Vagina (tissue), 2 donors: ENCODE data around the gene PSMA3. TPM values are rescaled to one million over a fixed set of nuclear protein-coding genes. Genes with fewer than 3 reads are reported as not detected.

Experiments
- DNase-seq, 2 donors: peaks; one replicate each; pipeline ENCODE4 v3.0.0-alpha.2; 2017; ENCODE audit errors: extremely low spot score in 2 of 2
- H3K27ac ChIP-seq: fragments of 200-600 bp; sonication (generic); one replicate; pipeline ENCODE4 v1.5.1; 2019
- H3K27me3 ChIP-seq: fragments of 200-600 bp; sonication (generic); one replicate; pipeline ENCODE4 v1.5.1; 2019
- H3K36me3 ChIP-seq, 2 donors: fragments of 200-600 bp; sonication (generic); one replicate each; pipeline ENCODE4 v1.5.1; 2017 to 2019
- H3K4me1 ChIP-seq: fragments of 200-600 bp; sonication (generic); one replicate; pipeline ENCODE4 v1.5.1; 2019
- H3K4me3 ChIP-seq, 2 donors: fragments of 200-600 bp; sonication (generic); 1 replicate in 1 of 2; 2 replicates in 1 of 2; pipeline ENCODE4 v1.5.1; 2016 to 2019
- H3K9me3 ChIP-seq: fragments of 200-600 bp; sonication (generic); one replicate; pipeline ENCODE4 v1.5.1; 2019
- POLR2A ChIP-seq, 2 donors: fragments of 450-650 bp; IDR thresholded peaks; one replicate each; pipeline ENCODE4 v1.6.1; 2017; ENCODE audit warnings: antibody characterized with exemption in 2 of 2, mild to moderate bottlenecking in 2 of 2, moderate library complexity in 2 of 2
- POLR2AphosphoS5 ChIP-seq, 2 donors: sonication (generic); formaldehyde crosslinking; IDR thresholded peaks; one replicate each; pipeline ENCODE4 v1.9.0; 2017; ENCODE audit warnings: antibody characterized with exemption in 2 of 2, mild to moderate bottlenecking in 2 of 2, low read depth in 1 of 2; ENCODE audit not compliant: insufficient read depth in 1 of 2
- intact Hi-C: fragments of 100-400 bp; cut with DNase I; formaldehyde crosslinking; loops from one replicate; pipeline ENCODE4 v1.15.1; 2023
- total RNA-seq: library from RNA; depleted of rRNA; stranded (reverse); fragments of >200 nt; gene quantifications from one replicate; pipeline ENCODE4 v1.2.3, GENCODE V29; 2016
- TF ChIP-seq, protein P1 (sequence below), 3 experiments: fragments of 450-650 bp in 2 of 3; fragments of 200-600 bp in 1 of 3; sonication (generic) in 1 of 3; IDR thresholded peaks; one replicate each; pipeline ENCODE4 v1.5.1; 2017 to 2019; ENCODE audit warnings: antibody characterized with exemption in 3 of 3, mild to moderate bottlenecking in 2 of 3, moderate library complexity in 2 of 3

The PSMA3 gene
- 73.7 TPM for total RNA-seq

DNA sequence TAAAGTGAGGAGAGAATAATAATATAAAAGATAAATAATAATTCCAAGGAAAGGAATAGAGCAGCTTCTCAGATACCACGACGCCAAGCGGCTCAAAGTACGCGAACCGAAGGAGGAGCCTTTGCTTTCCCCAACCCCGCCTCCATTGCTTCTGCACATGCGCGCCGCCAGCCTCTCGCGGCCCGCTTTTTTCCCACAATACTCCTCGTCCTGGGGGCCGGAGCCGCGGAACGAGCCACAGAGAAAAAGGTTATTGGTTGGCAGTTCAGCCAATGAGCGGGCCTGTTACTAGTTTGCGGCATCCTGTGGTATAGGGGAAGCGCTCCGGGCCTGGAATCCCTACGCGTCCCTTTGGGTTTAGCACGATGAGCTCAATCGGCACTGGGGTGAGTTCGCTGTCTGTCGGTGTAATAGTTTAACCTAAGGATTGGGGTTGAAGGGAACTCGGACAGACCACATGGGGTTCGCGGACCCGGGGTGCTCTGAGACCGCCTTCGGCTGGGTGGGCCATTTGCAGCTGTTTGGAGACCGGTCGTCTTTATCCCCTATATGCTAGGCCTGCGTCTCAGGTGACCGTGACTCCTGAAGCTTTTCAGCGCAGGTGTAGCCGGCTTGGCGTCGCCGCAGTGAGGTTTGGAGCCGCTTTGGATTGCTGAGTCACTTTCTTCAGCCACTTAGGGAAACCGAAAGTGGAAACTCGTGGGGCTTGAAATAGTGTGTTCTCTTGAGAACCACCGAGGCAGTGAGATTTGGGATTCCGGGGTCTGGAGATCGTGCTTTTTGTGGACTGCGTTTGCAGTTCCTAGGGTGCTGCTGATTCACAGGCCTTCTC lies at the start of gene PSMA3:
Gene PSMA3, plus strand, starts transcription at position 288 of the 832 bp plus-strand sequence. Its CDS starts 78 bp downstream, at position 366.
- intact Hi-C loops: no loop called here
- Histone ChIP-seq H3K36me3 (no peaks in the 10 kb centered on the region), H3K27ac (peak within 1 kb of the TSS; percentile 91), H3K9me3 (no peaks in the 10 kb centered on the region), H3K4me3 (peak within 1 kb of the TSS; percentile 71 to 87), H3K27me3 (no peaks in the 10 kb centered on the region), H3K4me1 (peaks cover 31% of the 10 kb centered on the region)
- DNase-seq: peak; percentile 98
- TF ChIP-seq POLR2AphosphoS5 (IDR thresholded peaks at IDR 0.05; ENCODE audit: insufficient read depth in 1 of 2, low read depth in 1 of 2): peak; percentile 98 to 99
- TF ChIP-seq, protein P1, sequence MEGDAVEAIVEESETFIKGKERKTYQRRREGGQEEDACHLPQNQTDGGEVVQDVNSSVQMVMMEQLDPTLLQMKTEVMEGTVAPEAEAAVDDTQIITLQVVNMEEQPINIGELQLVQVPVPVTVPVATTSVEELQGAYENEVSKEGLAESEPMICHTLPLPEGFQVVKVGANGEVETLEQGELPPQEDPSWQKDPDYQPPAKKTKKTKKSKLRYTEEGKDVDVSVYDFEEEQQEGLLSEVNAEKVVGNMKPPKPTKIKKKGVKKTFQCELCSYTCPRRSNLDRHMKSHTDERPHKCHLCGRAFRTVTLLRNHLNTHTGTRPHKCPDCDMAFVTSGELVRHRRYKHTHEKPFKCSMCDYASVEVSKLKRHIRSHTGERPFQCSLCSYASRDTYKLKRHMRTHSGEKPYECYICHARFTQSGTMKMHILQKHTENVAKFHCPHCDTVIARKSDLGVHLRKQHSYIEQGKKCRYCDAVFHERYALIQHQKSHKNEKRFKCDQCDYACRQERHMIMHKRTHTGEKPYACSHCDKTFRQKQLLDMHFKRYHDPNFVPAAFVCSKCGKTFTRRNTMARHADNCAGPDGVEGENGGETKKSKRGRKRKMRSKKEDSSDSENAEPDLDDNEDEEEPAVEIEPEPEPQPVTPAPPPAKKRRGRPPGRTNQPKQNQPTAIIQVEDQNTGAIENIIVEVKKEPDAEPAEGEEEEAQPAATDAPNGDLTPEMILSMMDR (IDR thresholded peaks at IDR 0.05): no peak
- peak in 1 of 2 donors; percentile 83 for TF ChIP-seq POLR2A (IDR thresholded peaks at IDR 0.05)

GRCh38 chr14:58196198-58196597 lies 48.4 kb upstream of the PSMA3 start:
- Histone ChIP-seq H3K36me3 (no peaks in the 10 kb centered on the region), H3K27me3 (no peaks in the 10 kb centered on the region), H3K4me3 (no peak overlapping the region), H3K27ac (no peak overlapping the region), H3K4me1 (peaks cover 12% of the 10 kb centered on the region), H3K9me3 (no peaks in the 10 kb centered on the region)
- TF ChIP-seq, protein P1 (IDR thresholded peaks at IDR 0.05): no peak
- DNase-seq: no peak
- intact Hi-C loops: no loop called here

GRCh38 chr14:58198086-58198485 lies 46.6 kb upstream of the PSMA3 start:
- no peak for TF ChIP-seq POLR2A (IDR thresholded peaks at IDR 0.05)
- Histone ChIP-seq H3K27me3 (no peaks in the 10 kb centered on the region), H3K4me3 (no peak overlapping the region)

GRCh38 chr14:58199726-58200479 lies 44.7 kb upstream of the PSMA3 start, which contains the start of gene ACTR10:
Gene ACTR10, plus strand, starts transcription at chr14:58200149. Its CDS starts 69 bp downstream, at chr14:58200218.
- intact Hi-C loops: no loop called here
- no peaks in the 10 kb centered on the region for H3K27me3 ChIP-seq
- H3K4me1 ChIP-seq: peaks cover 23% of the 10 kb centered on the region
- H3K9me3 ChIP-seq: no peaks in the 10 kb centered on the region
- H3K4me3 ChIP-seq: peak within 1 kb of the TSS; percentile 77 to 83
- peaks cover 0 to 11% of the 10 kb centered on the region in 2 donors for H3K36me3 ChIP-seq
- TF ChIP-seq POLR2A (IDR thresholded peaks at IDR 0.05) (peak in 1 of 2 donors; percentile 46), POLR2AphosphoS5 (IDR thresholded peaks at IDR 0.05; ENCODE audit: insufficient read depth in 1 of 2, low read depth in 1 of 2) (peak in 1 of 2 donors; percentile 71)
- TF ChIP-seq, protein P1 (IDR thresholded peaks at IDR 0.05): no peak
- peak within 1 kb of the TSS; percentile 91 for H3K27ac ChIP-seq
- peak in 1 of 2 donors; percentile 88 for DNase-seq

More at GRCh38 chr14:58198086-58198485, 46.6 kb upstream of the PSMA3 start:
- Histone ChIP-seq H3K36me3 (peaks cover 0 to 2% of the 10 kb centered on the region in 2 donors), H3K27ac (no peak overlapping the region), H3K9me3 (no peaks in the 10 kb centered on the region), H3K4me1 (peaks cover 23% of the 10 kb centered on the region)
- DNase-seq: no peak
- intact Hi-C loops: no loop called here

- TF ChIP-seq, protein P1 (IDR thresholded peaks at IDR 0.05): no peak
- TF ChIP-seq POLR2A (IDR thresholded peaks at IDR 0.05) (no peak), POLR2AphosphoS5 (IDR thresholded peaks at IDR 0.05; ENCODE audit: insufficient read depth in 1 of 2, low read depth in 1 of 2) (no peak)
- intact Hi-C loops: no loop called here
Observed at GRCh38 chr14:58200480-58200841, 44.2 kb upstream of the PSMA3 start.

More at GRCh38 chr14:58200480-58200841, 44.2 kb upstream of the PSMA3 start:
- Histone ChIP-seq H3K4me1 (peaks cover 23% of the 10 kb centered on the region), H3K36me3 (peaks cover 0 to 11% of the 10 kb centered on the region in 2 donors), H3K27me3 (no peaks in the 10 kb centered on the region), H3K9me3 (no peaks in the 10 kb centered on the region), H3K4me3 (peak overlapping the region; percentile 77 to 83), H3K27ac (peak overlapping the region; percentile 91)
- DNase-seq: no peak
